HepG2 (cell line): Measurements from ENCODE around the gene TNN. TPM values are rescaled to one million over a fixed set of nuclear protein-coding genes. Genes with fewer than 3 reads are reported as not detected.

ENCODE experiments used
- CENPX ChIP-seq: sonication (generic); formaldehyde crosslinking; IDR thresholded peaks from 2 replicates; pipeline ENCODE4 v1.9.0; 2021; ENCODE audit warnings: mild to moderate bottlenecking, missing genetic modification reagents, moderate library complexity
- ELF1 ChIP-seq: sonication (generic); formaldehyde crosslinking; IDR thresholded peaks from 2 replicates; pipeline ENCODE4 v1.4.0; 2020; ENCODE audit warnings: missing genetic modification reagents
- GFI1 ChIP-seq: sonication (generic); formaldehyde crosslinking; IDR thresholded peaks from 2 replicates; pipeline ENCODE4 v1.5.0; 2020; ENCODE audit warnings: missing genetic modification reagents, mild to moderate bottlenecking, borderline replicate concordance
- GLMP ChIP-seq: sonication (generic); formaldehyde crosslinking; IDR thresholded peaks from 2 replicates; pipeline ENCODE4 v1.9.0; 2021; ENCODE audit warnings: missing genetic modification reagents, mild to moderate bottlenecking, borderline replicate concordance
- LCORL ChIP-seq, 2 experiments: fragments of 450-650 bp in 1 of 2; sonication (generic) in 1 of 2; formaldehyde crosslinking in 1 of 2; IDR thresholded peaks; 2 replicates each; pipeline versions ENCODE4 v1.5.0 to v1.6.1; 2017 to 2020; ENCODE audit warnings: antibody characterized with exemption in 1 of 2, missing genetic modification reagents in 1 of 2
- MLXIP ChIP-seq: sonication (generic); formaldehyde crosslinking; IDR thresholded peaks from 2 replicates; pipeline ENCODE4 v1.9.0; 2021; ENCODE audit warnings: missing genetic modification reagents, borderline replicate concordance
- NAIF1 ChIP-seq: sonication (generic); formaldehyde crosslinking; IDR thresholded peaks from 2 replicates; pipeline ENCODE4 v1.5.0; 2020; ENCODE audit warnings: mild to moderate bottlenecking, missing genetic modification reagents, borderline replicate concordance
- NCOA2 ChIP-seq: sonication (generic); formaldehyde crosslinking; IDR thresholded peaks from 2 replicates; pipeline ENCODE4 v1.8.0; 2022; ENCODE audit warnings: inconsistent platforms
- NRL ChIP-seq: sonication (generic); formaldehyde crosslinking; IDR thresholded peaks from 2 replicates; pipeline ENCODE4 v1.5.0; 2020; ENCODE audit warnings: missing genetic modification reagents, mild to moderate bottlenecking, moderate library complexity, borderline replicate concordance
- RFXAP ChIP-seq: sonication (generic); formaldehyde crosslinking; IDR thresholded peaks from 2 replicates; pipeline ENCODE4 v1.4.0; 2020; ENCODE audit warnings: missing genetic modification reagents, borderline replicate concordance
- SRF ChIP-seq: IDR thresholded peaks from 2 replicates; pipeline ENCODE4 v1.6.1; 2011; ENCODE audit warnings: mild to moderate bottlenecking, low read depth, low read length, moderate library complexity
- TFDP2 ChIP-seq: sonication (generic); formaldehyde crosslinking; IDR thresholded peaks from 2 replicates; pipeline ENCODE4 v1.4.0; 2020; ENCODE audit warnings: missing genetic modification reagents
- TGIF2 ChIP-seq: IDR thresholded peaks from 2 replicates; pipeline ENCODE4 v1.6.1; 2016; ENCODE audit warnings: control low read depth, missing compliant biosample characterization
- YEATS4 ChIP-seq: sonication (generic); formaldehyde crosslinking; IDR thresholded peaks from 2 replicates; pipeline ENCODE4 v1.4.0; 2020; ENCODE audit warnings: missing genetic modification reagents, borderline replicate concordance
- ZBED4 ChIP-seq: sonication (generic); formaldehyde crosslinking; IDR thresholded peaks from 2 replicates; pipeline ENCODE4 v1.4.0; 2020; ENCODE audit warnings: missing genetic modification reagents, borderline replicate concordance
- ZKSCAN8 ChIP-seq: IDR thresholded peaks from 2 replicates; pipeline ENCODE4 v1.6.1; 2016; ENCODE audit warnings: borderline replicate concordance, missing genetic modification reagents, missing compliant biosample characterization
- ZNF501 ChIP-seq: sonication (generic); formaldehyde crosslinking; IDR thresholded peaks from 2 replicates; pipeline ENCODE4 v1.5.1; 2020; ENCODE audit warnings: mild to moderate bottlenecking, moderate library complexity, missing genetic modification reagents
- ZNF569 ChIP-seq: sonication (generic); formaldehyde crosslinking; IDR thresholded peaks from 2 replicates; pipeline ENCODE4 v1.5.0; 2020; ENCODE audit warnings: mild to moderate bottlenecking, missing genetic modification reagents, moderate library complexity, borderline replicate concordance
- polyA plus RNA-seq, 8 experiments: library from polyadenylated mRNA; depleted of rRNA in 3 of 8; stranded (reverse) in 7 of 8; unstranded in 1 of 8; fragments of >200 nt; fragmentation: Illumina TruSeq in 4 of 8; extraction: Trizol in 4 of 8; gene quantifications; 2 replicates each; pipeline versions ENCODE4 v1.2.1 to v1.2.3, GENCODE V29; 2011 to 2016; ENCODE audit warnings: low read depth in 4 of 8, missing spikeins in 1 of 8, mixed read lengths in 1 of 8; ENCODE audit not compliant: insufficient read depth in 1 of 8
- total RNA-seq, 5 experiments: library from RNA; depleted of rRNA; stranded (reverse); fragments of >200 nt; fragmentation: Illumina TruSeq; extraction: Trizol; gene quantifications; 2 replicates each; pipeline ENCODE4 v1.2.3, GENCODE V29; 2016; ENCODE audit warnings: low read depth in 1 of 5

Gene TNN
- total and polyA plus RNA-seq, 2 of the 13 experiments (the other 11 are each of a cell fraction or from before 2014, with no cell fraction given): not detected

GRCh38 chr1:175023043-175023921, 44.4 kb upstream of the TNN start, which contains the start of gene MRPS14 (continued):
- TF ChIP-seq RFXAP (CRISPR knock-in tag) (peak; percentile 60; the same call in 1 of the 2 replicates), NAIF1 (CRISPR knock-in tag) (peak; percentile 40), GLMP (CRISPR knock-in tag) (no peak), TFDP2 (CRISPR knock-in tag) (peak; percentile 43; the same call in 1 of the 2 replicates), ZKSCAN8 (CRISPR knock-in tag) (peak; percentile 73), NCOA2 (CRISPR knock-in tag) (peak; percentile 37), ZNF569 (CRISPR knock-in tag) (no peak), MLXIP (CRISPR knock-in tag) (no peak), CENPX (CRISPR knock-in tag) (no peak), ZNF501 (CRISPR knock-in tag) (peak; percentile 84), LCORL (IDR thresholded peaks at IDR 0.05) (peak; percentile 64; the same call in 1 of the 2 replicates), LCORL (CRISPR knock-in tag; IDR thresholded peaks at IDR 0.05) (peak; percentile 88), NRL (CRISPR knock-in tag) (peak; percentile 18; the same call in 1 of the 2 replicates), GFI1 (CRISPR knock-in tag) (peak; percentile 55; the same call in 1 of the 2 replicates), TGIF2 (peak; percentile 89), SRF (no peak), YEATS4 (CRISPR knock-in tag) (peak; percentile 87; the same call in 1 of the 2 replicates), ELF1 (CRISPR knock-in tag) (peak; percentile 71; the same call in 1 of the 2 replicates), ZBED4 (CRISPR knock-in tag) (peak; percentile 69; the same call in 1 of the 2 replicates)
